HG03460 (cell line): ENCODE data around the gene STAM2.
"Not testable (repeated sequence)": the region's sequence is repeated elsewhere in the genome, so short reads cannot be mapped to it uniquely, and the experiment has no call there.

ENCODE experiments used
- ATAC-seq: cut with Tn5 transposase; IDR thresholded peaks from one replicate; pipeline ENCODE4 v1.9.1; 2021; ENCODE audit not compliant: unreplicated experiment

STAM2 gene

GRCh38 chr2:152175368-152176112 lies at the start of gene STAM2:
Gene STAM2, minus strand, starts transcription at chr2:152175763. Its CDS starts 121 bp downstream, at chr2:152175642.
- ATAC-seq = peak; percentile 80

- no peak for ATAC-seq
Measured at GRCh38 chr2:152223977-152224376, 48.4 kb upstream of the STAM2 start.

GRCh38 chr2:152222975-152223637 lies 47.5 kb upstream of the STAM2 start:
- ATAC-seq = no peak

GRCh38 chr2:152221839-152222238 lies 46.3 kb upstream of the STAM2 start:
- ATAC-seq = no peak

- no peak for ATAC-seq
Measured at GRCh38 chr2:152219077-152219828, 43.7 kb upstream of the STAM2 start.

- ATAC-seq = no peak
Measured at GRCh38 chr2:152201466-152201830, 25.9 kb upstream of the STAM2 start.

GRCh38 chr2:152200565-152201465 lies 25.3 kb upstream of the STAM2 start:
- no peak for ATAC-seq

- no peak for ATAC-seq
Measured at GRCh38 chr2:152200101-152200500, 24.5 kb upstream of the STAM2 start.

- ATAC-seq = no peak
Measured at GRCh38 chr2:152198499-152198898, 22.9 kb upstream of the STAM2 start.

- ATAC-seq = not testable (repeated sequence)
Measured at GRCh38 chr2:152197508-152198284, 22.1 kb upstream of the STAM2 start.

GRCh38 chr2:152189622-152190495 lies 14.3 kb upstream of the STAM2 start:
- peak; percentile 80 for ATAC-seq

GRCh38 chr2:152186808-152187207 lies 11.2 kb upstream of the STAM2 start:
- ATAC-seq = not testable (repeated sequence)

GRCh38 chr2:152186262-152186661 lies 10.7 kb upstream of the STAM2 start:
- ATAC-seq = no peak

- no peak for ATAC-seq
Measured at GRCh38 chr2:152183401-152184073, 8.0 kb upstream of the STAM2 start.

GRCh38 chr2:152177667-152178066 lies 2.1 kb upstream of the STAM2 start:
- ATAC-seq = not testable (repeated sequence)

GRCh38 chr2:152176113-152176714 lies 651 bp upstream of the STAM2 start:
- peak; percentile 5 for ATAC-seq

- ATAC-seq = peak; percentile 26
Measured at GRCh38 chr2:152175012-152175367, 573 bp downstream of the STAM2 start.

- ATAC-seq = no peak
Measured at GRCh38 chr2:152174574-152174973, 989 bp downstream of the STAM2 start.
